Keratinocyte (primary cell): ENCODE measurements around the gene INCA1.

Experiments used
- EZH2 ChIP-seq: IDR thresholded peaks from one replicate; pipeline ENCODE4 v1.6.1; 2012; ENCODE audit warnings: inconsistent platforms, mild to moderate bottlenecking, low read length, moderate library complexity
- TF ChIP-seq, protein P1 (sequence below), 3 experiments: IDR thresholded peaks in 1 of 3; conservative IDR thresholded peaks in 1 of 3; optimal IDR thresholded peaks in 1 of 3; 2 replicates in 2 of 3; 3 replicates in 1 of 3; pipeline versions ENCODE3 to v1.5.1; 2011; ENCODE audit warnings: low read length in 3 of 3, mild to moderate bottlenecking in 3 of 3, moderate library complexity in 2 of 3, control low read depth in 1 of 3, inconsistent platforms in 1 of 3; ENCODE audit not compliant: insufficient read depth in 2 of 3; ENCODE audit errors: extremely low read depth in 1 of 3

DNA sequence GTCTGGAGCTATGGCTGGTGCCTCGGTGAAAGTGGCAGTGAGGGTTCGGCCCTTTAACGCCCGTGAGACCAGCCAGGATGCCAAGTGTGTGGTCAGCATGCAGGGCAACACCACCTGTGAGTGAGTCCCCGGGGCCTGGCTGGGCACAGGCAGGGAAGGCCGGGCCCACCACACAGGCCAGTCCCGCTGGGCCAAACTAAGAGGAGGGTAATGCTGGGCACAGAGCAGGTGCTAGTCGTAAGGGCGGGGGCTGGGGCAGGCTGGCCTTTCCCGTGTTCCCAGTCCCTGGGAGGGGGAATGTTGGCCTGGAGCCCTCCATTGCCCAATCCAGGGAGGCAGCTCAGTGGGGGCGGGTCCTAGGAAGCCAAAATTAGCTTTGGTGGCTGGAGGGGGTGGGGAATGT, 2.9 kb upstream of the INCA1 start:
- no peak for TF ChIP-seq EZH2
- TF ChIP-seq, protein P1, sequence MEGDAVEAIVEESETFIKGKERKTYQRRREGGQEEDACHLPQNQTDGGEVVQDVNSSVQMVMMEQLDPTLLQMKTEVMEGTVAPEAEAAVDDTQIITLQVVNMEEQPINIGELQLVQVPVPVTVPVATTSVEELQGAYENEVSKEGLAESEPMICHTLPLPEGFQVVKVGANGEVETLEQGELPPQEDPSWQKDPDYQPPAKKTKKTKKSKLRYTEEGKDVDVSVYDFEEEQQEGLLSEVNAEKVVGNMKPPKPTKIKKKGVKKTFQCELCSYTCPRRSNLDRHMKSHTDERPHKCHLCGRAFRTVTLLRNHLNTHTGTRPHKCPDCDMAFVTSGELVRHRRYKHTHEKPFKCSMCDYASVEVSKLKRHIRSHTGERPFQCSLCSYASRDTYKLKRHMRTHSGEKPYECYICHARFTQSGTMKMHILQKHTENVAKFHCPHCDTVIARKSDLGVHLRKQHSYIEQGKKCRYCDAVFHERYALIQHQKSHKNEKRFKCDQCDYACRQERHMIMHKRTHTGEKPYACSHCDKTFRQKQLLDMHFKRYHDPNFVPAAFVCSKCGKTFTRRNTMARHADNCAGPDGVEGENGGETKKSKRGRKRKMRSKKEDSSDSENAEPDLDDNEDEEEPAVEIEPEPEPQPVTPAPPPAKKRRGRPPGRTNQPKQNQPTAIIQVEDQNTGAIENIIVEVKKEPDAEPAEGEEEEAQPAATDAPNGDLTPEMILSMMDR (optimal IDR thresholded peaks at IDR 0.05 in 1 of 3, IDR thresholded peaks at IDR 0.05 in 1 of 3, conservative IDR thresholded peaks at IDR 0.05 in 1 of 3; ENCODE audit: extremely low read depth in 1 of 3, insufficient read depth in 2 of 3, low read length in 3 of 3): no peak
